SH-SY5Y (cell line): ENCODE results near the gene LACC1.

Source experiments
- GATA2 ChIP-seq: IDR thresholded peaks from 2 replicates; pipeline ENCODE4 v1.6.1; 2011; ENCODE audit warnings: mild to moderate bottlenecking, low read depth, low read length
- GATA3 ChIP-seq: IDR thresholded peaks from 2 replicates; pipeline ENCODE4 v1.6.1; 2011; ENCODE audit warnings: low read depth, mild to moderate bottlenecking, low read length, moderate library complexity

Gene LACC1

DNA sequence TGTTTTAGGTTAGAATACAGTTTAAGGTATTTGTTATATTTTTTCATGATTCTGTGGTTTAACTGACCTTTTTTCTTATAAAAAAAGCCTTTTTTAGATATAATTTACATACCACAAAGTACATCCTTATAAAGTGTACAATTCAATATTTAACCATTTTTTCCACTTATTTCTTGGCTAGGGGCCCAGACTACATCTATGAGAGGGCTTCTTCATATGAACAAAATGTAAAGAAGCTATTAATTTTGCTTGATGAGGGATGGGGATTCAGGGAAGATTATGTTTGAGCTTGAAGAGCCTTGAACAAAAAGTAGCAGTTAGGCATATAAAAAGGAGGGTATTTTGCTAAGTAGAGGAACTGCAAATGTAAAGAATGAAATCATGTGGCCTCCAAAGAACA is 2.4 kb upstream of the LACC1 start:
- TF ChIP-seq GATA2 = no peak
- TF ChIP-seq GATA3 = no peak

GRCh38 chr13:43877766-43878165 is 1.9 kb upstream of the LACC1 start:
- no peak for TF ChIP-seq GATA3
- no peak for TF ChIP-seq GATA2

- TF ChIP-seq GATA3 (no peak), GATA2 (peak; percentile 62; the same call in 1 of the 2 replicates)
These were observed 581 bp upstream of the LACC1 start, which contains the start of gene CCDC122 for GRCh38 chr13:43878892-43879754. TSS of gene CCDC122 (minus strand) at chr13:43879740. CDS start at chr13:43869376, 10,364 bp downstream.

DNA sequence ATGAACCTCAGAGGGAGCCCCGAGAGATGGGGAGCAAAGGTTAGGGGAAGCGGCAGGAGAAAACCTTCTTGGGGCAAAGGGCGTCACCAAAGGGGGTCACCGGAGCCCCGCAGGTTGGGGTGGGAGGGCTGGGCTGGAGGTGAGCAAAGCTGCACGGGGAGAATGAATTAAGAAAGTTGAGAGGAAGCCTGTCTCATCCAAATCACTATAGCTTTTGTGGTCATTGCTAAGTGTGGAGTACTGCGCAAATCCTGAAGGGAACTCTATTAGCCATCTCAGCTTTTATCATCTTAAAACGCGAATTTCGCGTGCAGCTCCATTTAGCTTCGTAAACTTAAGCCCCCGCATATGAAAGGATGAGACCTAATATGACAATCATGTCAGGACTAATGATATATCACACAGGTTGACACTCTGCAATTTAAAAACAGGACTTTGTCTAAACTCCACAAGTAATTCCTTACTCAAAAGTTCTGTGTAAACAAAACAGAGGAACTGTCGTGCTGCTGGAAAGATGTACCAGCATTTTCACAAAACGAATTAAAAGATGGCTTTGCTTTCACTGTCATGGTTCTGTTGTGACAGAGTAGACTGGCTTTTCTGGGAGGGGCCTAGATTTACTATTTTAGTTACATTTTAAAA is 631 bp downstream of the LACC1 start:
- TF ChIP-seq GATA2 = no peak
- no peak for TF ChIP-seq GATA3

GRCh38 chr13:43880926-43881325 is 1.2 kb downstream of the LACC1 start:
- TF ChIP-seq GATA2 = no peak
- TF ChIP-seq GATA3 = no peak

DNA sequence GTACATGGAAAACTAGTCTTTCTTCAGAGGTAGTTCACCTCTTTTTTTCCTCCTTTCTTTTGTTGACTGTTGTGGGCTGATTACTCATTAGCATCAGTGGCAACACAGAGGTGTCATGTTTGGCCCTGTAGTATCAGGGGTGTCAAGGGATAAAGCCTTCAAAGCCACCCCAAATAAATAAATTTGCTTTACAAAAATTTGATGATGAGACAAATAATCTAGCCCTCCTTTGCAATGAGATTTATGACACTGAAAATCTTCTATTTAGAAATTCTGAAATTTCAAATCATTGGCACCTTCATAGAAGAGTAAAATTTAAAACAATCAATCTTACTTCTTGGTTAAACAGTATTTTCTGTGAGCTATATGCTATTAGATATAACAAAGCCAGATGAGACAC is 1.9 kb downstream of the LACC1 start:
- TF ChIP-seq GATA2 = no peak
- TF ChIP-seq GATA3 = no peak

- TF ChIP-seq GATA3 = no peak
- no peak for TF ChIP-seq GATA2
These were observed 3.9 kb downstream of the LACC1 start for GRCh38 chr13:43883631-43884030.

- TF ChIP-seq GATA2 (no peak), GATA3 (no peak)
These were observed 4.5 kb downstream of the LACC1 start for GRCh38 chr13:43884222-43884621.

DNA sequence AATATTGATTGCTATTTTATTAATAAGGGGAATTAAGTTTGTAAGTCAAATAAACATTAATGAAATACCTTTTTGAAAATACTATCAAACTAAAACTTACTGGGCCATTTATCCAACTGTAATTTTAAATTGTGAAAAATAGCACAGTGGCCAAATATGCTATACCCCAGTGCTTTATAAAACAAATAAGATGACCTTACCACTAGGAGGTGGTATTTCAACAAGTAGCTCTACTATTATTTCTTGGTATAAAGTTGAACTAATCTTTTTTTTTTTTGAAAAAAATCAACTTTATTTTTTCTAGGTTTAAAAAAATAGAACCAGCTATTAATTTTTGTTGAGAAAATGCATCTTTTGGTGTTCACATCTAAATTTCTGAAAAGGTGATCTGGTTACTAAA is 14.7 kb downstream of the LACC1 start:
- TF ChIP-seq GATA3 = no peak
- TF ChIP-seq GATA2 = no peak

GRCh38 chr13:43895940-43896339 is 16.2 kb downstream of the LACC1 start:
- TF ChIP-seq GATA3 (no peak), GATA2 (no peak)

DNA sequence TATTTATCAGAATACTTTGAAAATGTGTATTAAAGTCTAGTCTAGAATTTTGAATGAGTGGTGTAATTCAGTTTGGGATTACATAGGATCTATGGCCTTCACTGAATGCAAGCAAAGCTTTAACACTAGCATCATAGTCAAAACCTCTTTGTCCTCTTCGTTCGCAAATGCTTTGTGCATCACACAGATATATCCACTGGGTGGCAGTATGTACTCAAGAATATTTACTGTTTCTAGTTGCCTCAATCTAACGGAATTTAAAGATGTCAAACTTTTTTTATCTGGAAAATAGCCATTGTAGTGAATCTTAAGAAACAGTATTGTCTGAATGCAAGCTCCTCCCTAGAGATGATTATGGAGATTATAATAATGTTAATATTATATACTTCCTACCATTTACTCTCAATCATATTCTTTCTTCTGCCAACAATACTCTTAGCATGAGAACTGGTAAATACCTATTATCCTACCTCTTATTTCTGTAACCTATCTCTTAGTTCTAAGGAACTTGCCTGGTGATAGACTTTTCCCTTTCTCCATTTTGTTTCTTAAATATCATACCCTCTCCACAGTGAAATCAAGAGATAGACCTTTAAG is 25.8 kb downstream of the LACC1 start:
- no peak for TF ChIP-seq GATA2
- no peak for TF ChIP-seq GATA3

GRCh38 chr13:43908156-43909126 is 28.7 kb downstream of the LACC1 start:
- TF ChIP-seq GATA2 (no peak), GATA3 (no peak)

DNA sequence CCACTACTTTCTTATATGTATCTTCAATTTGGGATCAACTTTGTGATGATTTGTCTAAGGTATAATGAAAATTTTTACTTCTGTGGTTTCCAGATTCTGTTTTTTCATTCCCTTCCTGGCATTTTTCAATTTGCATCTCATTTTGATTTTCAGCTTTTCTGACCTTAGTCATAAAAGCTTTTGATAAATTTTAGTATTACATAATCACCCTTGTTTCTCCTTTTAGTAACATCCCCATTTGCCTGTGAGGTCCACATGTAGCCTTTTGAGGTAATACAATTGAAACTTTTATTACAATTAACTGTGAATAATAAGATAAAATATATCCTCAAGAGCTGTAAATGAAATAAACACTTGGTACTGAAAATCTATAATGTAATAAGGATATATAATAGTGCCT is 31.2 kb downstream of the LACC1 start:
- TF ChIP-seq GATA2 (no peak), GATA3 (no peak)
